PC-9 (cell line): Measurements from ENCODE around the gene C2orf76.

Source experiments
- EZH2 ChIP-seq: fragments of 200-600 bp; sonication (generic); IDR thresholded peaks from 2 replicates; pipeline ENCODE4 v1.8.0; 2017; ENCODE audit warnings: antibody characterized with exemption, low read depth
- TF ChIP-seq, protein P1 (sequence below): fragments of 200-600 bp; sonication (generic); conservative IDR thresholded peaks from 2 replicates; pipeline ENCODE4 v1.6.1; 2017; ENCODE audit warnings: mixed run types, antibody characterized with exemption, mild to moderate bottlenecking, moderate library complexity

DNA sequence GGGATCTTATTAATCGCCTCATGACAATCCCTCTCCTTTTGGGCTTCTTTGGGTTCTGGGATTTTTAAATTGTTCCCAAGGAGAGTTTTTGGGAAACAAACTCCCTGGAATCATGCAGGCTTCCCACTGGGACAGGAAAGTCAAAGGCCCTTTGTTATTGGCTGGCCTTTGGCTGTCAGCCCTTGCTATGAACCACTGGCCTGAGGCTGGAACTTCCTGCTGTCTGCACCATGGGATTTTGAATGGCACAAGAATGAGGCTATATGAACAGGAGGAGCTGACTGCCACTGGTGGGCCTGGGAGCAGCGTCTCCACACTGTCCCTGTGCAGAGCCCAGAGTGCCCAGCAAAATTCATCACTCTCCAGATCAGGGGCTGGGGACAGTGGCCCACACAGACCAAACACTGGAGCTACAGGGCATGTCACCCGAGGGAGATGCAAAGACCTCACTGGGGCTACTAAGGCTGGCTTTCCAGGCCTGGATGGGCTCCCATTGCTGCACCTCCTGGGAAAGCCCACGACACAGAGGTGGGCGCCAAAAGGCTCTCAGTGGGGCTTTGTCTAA is 107.3 kb downstream of the C2orf76 start:
- no peak for TF ChIP-seq EZH2
- TF ChIP-seq, protein P1, sequence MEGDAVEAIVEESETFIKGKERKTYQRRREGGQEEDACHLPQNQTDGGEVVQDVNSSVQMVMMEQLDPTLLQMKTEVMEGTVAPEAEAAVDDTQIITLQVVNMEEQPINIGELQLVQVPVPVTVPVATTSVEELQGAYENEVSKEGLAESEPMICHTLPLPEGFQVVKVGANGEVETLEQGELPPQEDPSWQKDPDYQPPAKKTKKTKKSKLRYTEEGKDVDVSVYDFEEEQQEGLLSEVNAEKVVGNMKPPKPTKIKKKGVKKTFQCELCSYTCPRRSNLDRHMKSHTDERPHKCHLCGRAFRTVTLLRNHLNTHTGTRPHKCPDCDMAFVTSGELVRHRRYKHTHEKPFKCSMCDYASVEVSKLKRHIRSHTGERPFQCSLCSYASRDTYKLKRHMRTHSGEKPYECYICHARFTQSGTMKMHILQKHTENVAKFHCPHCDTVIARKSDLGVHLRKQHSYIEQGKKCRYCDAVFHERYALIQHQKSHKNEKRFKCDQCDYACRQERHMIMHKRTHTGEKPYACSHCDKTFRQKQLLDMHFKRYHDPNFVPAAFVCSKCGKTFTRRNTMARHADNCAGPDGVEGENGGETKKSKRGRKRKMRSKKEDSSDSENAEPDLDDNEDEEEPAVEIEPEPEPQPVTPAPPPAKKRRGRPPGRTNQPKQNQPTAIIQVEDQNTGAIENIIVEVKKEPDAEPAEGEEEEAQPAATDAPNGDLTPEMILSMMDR: no peak
